ENCODE data around the gene POU2F1.

The POU2F1 gene

GRCh38 chr1:167413328-167413727 lies 192.6 kb downstream of the POU2F1 start:
- Histone ChIP-seq H3K4me1 (ENCODE audit: low read length) (no peaks in the 10 kb centered on the region), H3K79me2 (ENCODE audit: low read length) (no peaks in the 10 kb centered on the region), H3K4me3 (ENCODE audit: low read length) (no peak overlapping the region), H3K27ac (ENCODE audit: low read length) (no peak overlapping the region), H4K20me1 (ENCODE audit: insufficient read depth, low read length) (no peaks in the 10 kb centered on the region), H3K9me3 (replicated peaks; ENCODE audit: insufficient read depth, low read length) (no peaks in the 10 kb centered on the region), H3K9me2 (replicated peaks; ENCODE audit: insufficient read depth, low read length) (no peaks in the 10 kb centered on the region), H3K27me3 (replicated peaks; ENCODE audit: insufficient read depth, low read length) (no peaks in the 10 kb centered on the region), H3K9ac (ENCODE audit: low read length) (no peak overlapping the region), H3K4me2 (ENCODE audit: low read depth, low read length) (no peak overlapping the region), H3K36me3 (replicated peaks; ENCODE audit: insufficient read depth, low read length) (0 out of 2 replicates have a peak, but pooled peaks cover 4% of the 10 kb centered on the region), H3F3A (ENCODE audit: insufficient read depth, low read length) (no peaks in the 10 kb centered on the region), H2AFZ (ENCODE audit: low read length) (no peak overlapping the region)
- no peak for DNase-seq
- TF ChIP-seq EZH2 (optimal IDR thresholded peaks at IDR 0.05; ENCODE audit: low read depth, low read length) (no peak), EZH2phosphoT487 (IDR thresholded peaks at IDR 0.05; ENCODE audit: low read length) (no peak), CTCF (IDR thresholded peaks at IDR 0.05; ENCODE audit: low read length) (no peak)

GRCh38 chr1:167416506-167416905 lies 195.8 kb downstream of the POU2F1 start:
- H3F3A ChIP-seq (ENCODE audit: insufficient read depth, low read length), result no peaks in the 10 kb centered on the region
- 0 out of 2 replicates have a peak, but pooled peaks cover 4% of the 10 kb centered on the region for H3K36me3 ChIP-seq (replicated peaks; ENCODE audit: insufficient read depth, low read length)
- H4K20me1 ChIP-seq (ENCODE audit: insufficient read depth, low read length), result no peaks in the 10 kb centered on the region
- H3K4me2 ChIP-seq (ENCODE audit: low read depth, low read length), result no peak overlapping the region
- H3K27me3 ChIP-seq (replicated peaks; ENCODE audit: insufficient read depth, low read length), result no peaks in the 10 kb centered on the region
- H2AFZ ChIP-seq (ENCODE audit: low read length), result no peak overlapping the region
- H3K4me3 ChIP-seq (ENCODE audit: low read length), result no peak overlapping the region
- H3K27ac ChIP-seq (ENCODE audit: low read length), result no peak overlapping the region
- H3K4me1 ChIP-seq (ENCODE audit: low read length), result no peaks in the 10 kb centered on the region
- no peaks in the 10 kb centered on the region for H3K79me2 ChIP-seq (ENCODE audit: low read length)
- H3K9me3 ChIP-seq (replicated peaks; ENCODE audit: insufficient read depth, low read length), result no peaks in the 10 kb centered on the region
- no peak overlapping the region for H3K9ac ChIP-seq (ENCODE audit: low read length)
- no peak for DNase-seq
- TF ChIP-seq CTCF (IDR thresholded peaks at IDR 0.05; ENCODE audit: low read length), result no peak
- TF ChIP-seq EZH2 (optimal IDR thresholded peaks at IDR 0.05; ENCODE audit: low read depth, low read length), result no peak
- no peak for TF ChIP-seq EZH2phosphoT487 (IDR thresholded peaks at IDR 0.05; ENCODE audit: low read length)
- no peaks in the 10 kb centered on the region for H3K9me2 ChIP-seq (replicated peaks; ENCODE audit: insufficient read depth, low read length)

- H3K36me3 ChIP-seq (replicated peaks; ENCODE audit: insufficient read depth, low read length), result 0 out of 2 replicates have a peak, but pooled peaks cover 4% of the 10 kb centered on the region
- H3F3A ChIP-seq (ENCODE audit: insufficient read depth, low read length), result no peaks in the 10 kb centered on the region
- H3K79me2 ChIP-seq (ENCODE audit: low read length), result no peaks in the 10 kb centered on the region
- no peak for DNase-seq
- no peaks in the 10 kb centered on the region for H4K20me1 ChIP-seq (ENCODE audit: insufficient read depth, low read length)
- H3K27ac ChIP-seq (ENCODE audit: low read length), result no peak overlapping the region
- no peaks in the 10 kb centered on the region for H3K9me3 ChIP-seq (replicated peaks; ENCODE audit: insufficient read depth, low read length)
- H3K4me3 ChIP-seq (ENCODE audit: low read length), result no peak overlapping the region
- no peak overlapping the region for H2AFZ ChIP-seq (ENCODE audit: low read length)
- H3K9me2 ChIP-seq (replicated peaks; ENCODE audit: insufficient read depth, low read length), result no peaks in the 10 kb centered on the region
- H3K9ac ChIP-seq (ENCODE audit: low read length), result no peak overlapping the region
- H3K4me2 ChIP-seq (ENCODE audit: low read depth, low read length), result no peak overlapping the region
- TF ChIP-seq EZH2 (optimal IDR thresholded peaks at IDR 0.05; ENCODE audit: low read depth, low read length) (no peak), EZH2phosphoT487 (IDR thresholded peaks at IDR 0.05; ENCODE audit: low read length) (no peak), CTCF (IDR thresholded peaks at IDR 0.05; ENCODE audit: low read length) (no peak)
- H3K27me3 ChIP-seq (replicated peaks; ENCODE audit: insufficient read depth, low read length), result no peaks in the 10 kb centered on the region
- no peaks in the 10 kb centered on the region for H3K4me1 ChIP-seq (ENCODE audit: low read length)
These were observed 197.7 kb downstream of the POU2F1 start for GRCh38 chr1:167418391-167418790.
